HepG2 (cell line): ENCODE measurements around the gene UBR7. TPM values are rescaled to one million over a fixed set of nuclear protein-coding genes. Genes with fewer than 3 reads are reported as not detected.

Source experiments
- AKAP8 ChIP-seq: sonication (generic); formaldehyde crosslinking; IDR thresholded peaks from 2 replicates; pipeline ENCODE4 v1.5.1; 2020; ENCODE audit warnings: mild to moderate bottlenecking, missing genetic modification reagents
- ASH2L ChIP-seq: fragments of 300-600, 200-600 bp; sonication (generic); IDR thresholded peaks from 2 replicates; pipeline ENCODE4 v1.7.0; 2017; ENCODE audit warnings: low read depth, mild to moderate bottlenecking, moderate library complexity, mixed read lengths, low read length; ENCODE audit not compliant: insufficient read length
- BCLAF1 ChIP-seq: fragments of 450-650 bp; IDR thresholded peaks from 2 replicates; pipeline ENCODE4 v1.6.1; 2017; ENCODE audit warnings: mild to moderate bottlenecking
- CENPBD1 ChIP-seq: sonication (generic); formaldehyde crosslinking; IDR thresholded peaks from 2 replicates; pipeline ENCODE4 v1.8.0; 2022; ENCODE audit warnings: missing genetic modification reagents, low read depth, mild to moderate bottlenecking, borderline replicate concordance
- GLMP ChIP-seq: sonication (generic); formaldehyde crosslinking; IDR thresholded peaks from 2 replicates; pipeline ENCODE4 v1.9.0; 2021; ENCODE audit warnings: missing genetic modification reagents, mild to moderate bottlenecking, borderline replicate concordance
- MEIS1 ChIP-seq: sonication (generic); formaldehyde crosslinking; IDR thresholded peaks from 2 replicates; pipeline ENCODE4 v1.9.0; 2021; ENCODE audit warnings: mild to moderate bottlenecking, missing genetic modification reagents, moderate library complexity, borderline replicate concordance
- SNAPC4 ChIP-seq: sonication (generic); formaldehyde crosslinking; IDR thresholded peaks from 2 replicates; pipeline ENCODE4 v1.4.0; 2020; ENCODE audit warnings: mild to moderate bottlenecking, missing genetic modification reagents
- THAP11 ChIP-seq: IDR thresholded peaks from 2 replicates; pipeline ENCODE4 v1.6.1; 2016; ENCODE audit warnings: missing biosample characterization, missing genetic modification reagents
- YY1 ChIP-seq: IDR thresholded peaks from 2 replicates; pipeline ENCODE4 v1.6.1; 2011; ENCODE audit warnings: low read length, low read depth, moderate library complexity, mild to moderate bottlenecking; ENCODE audit not compliant: insufficient read depth, insufficient replicate concordance
- ZNF138 ChIP-seq: sonication (generic); formaldehyde crosslinking; IDR thresholded peaks from 2 replicates; pipeline ENCODE4 v1.5.0; 2020; ENCODE audit warnings: mild to moderate bottlenecking, low read depth, missing genetic modification reagents
- ZNF281 ChIP-seq: sonication (generic); formaldehyde crosslinking; IDR thresholded peaks from 2 replicates; pipeline ENCODE4 v1.4.0; 2020; ENCODE audit warnings: missing genetic modification reagents, borderline replicate concordance
- ZNF296 ChIP-seq: sonication (generic); formaldehyde crosslinking; conservative IDR thresholded peaks from 2 replicates; pipeline ENCODE4 v1.5.0; 2020; ENCODE audit warnings: mild to moderate bottlenecking, missing genetic modification reagents
- ZNF563 ChIP-seq: sonication (generic); formaldehyde crosslinking; IDR thresholded peaks from 2 replicates; pipeline ENCODE4 v1.8.0; 2022; ENCODE audit warnings: mild to moderate bottlenecking, moderate library complexity, missing genetic modification reagents
- polyA plus RNA-seq, 8 experiments: library from polyadenylated mRNA; depleted of rRNA in 3 of 8; stranded (reverse) in 7 of 8; unstranded in 1 of 8; fragments of >200 nt; fragmentation: Illumina TruSeq in 4 of 8; extraction: Trizol in 4 of 8; gene quantifications; 2 replicates each; pipeline versions ENCODE4 v1.2.1 to v1.2.3, GENCODE V29; 2011 to 2016; ENCODE audit warnings: low read depth in 4 of 8, missing spikeins in 1 of 8, mixed read lengths in 1 of 8; ENCODE audit not compliant: insufficient read depth in 1 of 8
- total RNA-seq, 5 experiments: library from RNA; depleted of rRNA; stranded (reverse); fragments of >200 nt; fragmentation: Illumina TruSeq; extraction: Trizol; gene quantifications; 2 replicates each; pipeline ENCODE4 v1.2.3, GENCODE V29; 2016; ENCODE audit warnings: low read depth in 1 of 5

Gene UBR7
- total and polyA plus RNA-seq, 2 of the 13 experiments (the other 11 are each of a cell fraction or from before 2014, with no cell fraction given), result 11.0 to 19.7 TPM

GRCh38 chr14:93184391-93185348 lies 22.4 kb upstream of the UBR7 start, which contains the start of the genes LYSET and MOAP1 (continued):
- TF ChIP-seq SNAPC4 (CRISPR knock-in tag), result no peak
- TF ChIP-seq ZNF563 (CRISPR knock-in tag), result peak; percentile 89
- TF ChIP-seq AKAP8 (CRISPR knock-in tag), result no peak
- no peak for TF ChIP-seq ZNF138 (CRISPR knock-in tag)
- TF ChIP-seq ZNF296, result no peak
- peak; percentile 40 for TF ChIP-seq THAP11 (CRISPR knock-in tag)
- peak; percentile 90 for TF ChIP-seq ZNF281 (CRISPR knock-in tag)
- TF ChIP-seq CENPBD1 (CRISPR knock-in tag), result no peak
- no peak for TF ChIP-seq BCLAF1
- TF ChIP-seq MEIS1 (CRISPR knock-in tag), result 0 out of 2 replicates have a peak, but pooled peaks have one; percentile 43
- TF ChIP-seq GLMP, result no peak
- peak; percentile 90 for TF ChIP-seq ASH2L
- TF ChIP-seq YY1, result peak; percentile 22
